Measurements from ENCODE around the gene GPATCH8.
A peak's percentile ranks its signal among the peaks of the same experiment; 100 is the strongest.
"Not testable (repeated sequence)": the region's sequence is repeated elsewhere in the genome, so short reads cannot be mapped to it uniquely, and the experiment has no call there.

The GPATCH8 gene

GRCh38 chr17:44397479-44398440, 105.4 kb downstream of the GPATCH8 start:
- Mint-ChIP-seq H3K4me1 (peaks cover 6% of the 10 kb centered on the region), H3K27me3 (no peaks in the 10 kb centered on the region), H3K9me3 (no peaks in the 10 kb centered on the region), H3K4me3 (no peak overlapping the region), H3K27ac (peak overlapping the region; percentile 65), H3K36me3 (peaks cover 19% of the 10 kb centered on the region)

DNA sequence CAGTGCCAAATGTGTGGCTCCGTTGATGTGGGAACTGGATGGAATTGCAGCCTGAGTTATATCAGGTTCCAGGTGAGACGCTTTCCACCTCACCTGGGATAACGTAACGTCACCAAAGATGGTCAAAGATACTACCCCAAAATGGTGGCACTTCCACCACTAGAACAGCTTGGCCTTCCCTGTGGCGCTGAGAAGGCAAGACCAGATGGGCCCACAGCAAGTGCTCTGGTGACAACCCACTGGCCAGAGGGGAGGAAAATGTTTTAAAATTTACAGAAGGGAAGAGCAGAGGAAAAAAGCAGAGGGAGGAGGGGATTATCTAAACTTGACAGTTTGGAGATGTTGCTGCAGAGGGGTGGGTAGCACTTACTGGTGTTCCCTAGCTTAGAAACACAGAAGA, 106.3 kb downstream of the GPATCH8 start:
- H3K4me1 Mint-ChIP-seq, result peaks cover 6% of the 10 kb centered on the region
- no peaks in the 10 kb centered on the region for H3K9me3 Mint-ChIP-seq
- H3K36me3 Mint-ChIP-seq, result peaks cover 17% of the 10 kb centered on the region
- no peak overlapping the region for H3K27ac Mint-ChIP-seq
- H3K27me3 Mint-ChIP-seq, result no peaks in the 10 kb centered on the region
- H3K4me3 Mint-ChIP-seq, result no peak overlapping the region

DNA sequence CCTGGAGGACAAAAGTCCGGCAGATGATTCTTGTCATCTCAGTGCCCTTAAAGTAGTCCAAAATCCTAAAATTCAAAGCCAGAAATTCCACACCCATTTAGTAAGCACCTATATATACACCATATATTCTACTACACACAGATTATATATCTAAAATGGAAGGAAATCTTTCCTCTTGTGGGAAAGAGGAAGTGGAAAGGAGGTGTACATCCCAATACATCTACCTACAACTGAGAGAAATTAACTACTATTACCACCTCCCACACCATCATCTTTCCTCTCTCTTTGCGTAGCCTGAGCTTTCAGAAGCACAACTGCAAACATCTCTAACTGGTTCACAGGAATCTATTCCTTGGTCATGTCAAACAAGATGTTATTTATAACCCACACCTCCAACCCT, 108.4 kb downstream of the GPATCH8 start:
- Mint-ChIP-seq H3K27ac (no peak overlapping the region), H3K4me3 (no peak overlapping the region), H3K36me3 (peaks cover 10% of the 10 kb centered on the region), H3K27me3 (no peaks in the 10 kb centered on the region), H3K9me3 (no peaks in the 10 kb centered on the region), H3K4me1 (peaks cover 6% of the 10 kb centered on the region)

DNA sequence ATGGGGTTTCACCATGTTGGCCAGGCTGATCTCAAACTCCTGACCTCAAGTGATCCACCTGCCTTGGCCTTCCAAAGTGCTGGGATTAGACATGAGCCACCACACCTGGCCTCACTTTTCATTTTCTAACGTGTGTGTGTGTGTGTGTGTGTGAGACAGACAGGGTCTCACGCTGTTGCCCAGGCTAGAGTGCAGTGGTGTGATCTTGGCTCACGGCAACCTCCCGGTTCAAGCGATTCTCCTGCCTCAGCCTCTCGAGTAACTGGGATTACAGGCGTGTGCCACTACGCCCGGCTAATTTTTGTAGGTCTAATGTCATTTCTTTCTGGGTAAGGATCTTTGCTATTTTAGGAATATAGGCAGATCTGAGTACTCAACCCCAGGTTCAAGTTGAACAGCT, 109.1 kb downstream of the GPATCH8 start:
- H3K27me3 Mint-ChIP-seq, H3K4me3 Mint-ChIP-seq, H3K9me3 Mint-ChIP-seq, H3K36me3 Mint-ChIP-seq: not testable (repeated sequence)
- Mint-ChIP-seq H3K4me1 (peaks cover 11% of the 10 kb centered on the region), H3K27ac (peak overlapping the region; percentile 46)

- Mint-ChIP-seq H3K4me1 (peaks cover 18% of the 10 kb centered on the region), H3K27ac (no peak overlapping the region), H3K36me3 (no peaks in the 10 kb centered on the region), H3K4me3 (no peak overlapping the region), H3K9me3 (no peaks in the 10 kb centered on the region), H3K27me3 (peaks cover 5% of the 10 kb centered on the region)
These were observed 112.8 kb downstream of the GPATCH8 start for GRCh38 chr17:44390250-44390870.

GRCh38 chr17:44389723-44390202, 113.4 kb downstream of the GPATCH8 start:
- no peak overlapping the region for H3K27ac Mint-ChIP-seq
- H3K36me3 Mint-ChIP-seq, result no peaks in the 10 kb centered on the region
- H3K9me3 Mint-ChIP-seq, result no peaks in the 10 kb centered on the region
- H3K27me3 Mint-ChIP-seq, result peaks cover 5% of the 10 kb centered on the region
- no peak overlapping the region for H3K4me3 Mint-ChIP-seq
- H3K4me1 Mint-ChIP-seq, result peaks cover 18% of the 10 kb centered on the region

DNA sequence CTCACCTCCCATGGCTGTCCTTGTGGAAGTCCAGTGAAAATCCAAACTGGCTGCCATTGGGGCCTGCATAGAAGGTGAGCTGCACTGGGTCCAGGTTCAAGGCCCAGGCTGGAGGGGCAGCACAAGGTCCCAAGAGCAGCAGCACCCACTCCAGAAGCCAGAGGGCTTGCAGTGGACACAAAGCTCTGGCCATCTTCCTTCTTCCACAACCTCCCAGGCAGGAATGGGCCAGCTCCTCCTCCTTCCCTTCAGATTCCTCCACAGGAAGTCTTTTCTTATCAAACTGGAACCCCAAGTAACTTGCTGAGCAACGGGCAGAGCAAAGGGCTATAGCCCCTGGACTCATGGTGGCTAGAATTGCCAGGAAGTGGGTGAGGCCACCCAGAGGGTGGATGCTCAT, 113.9 kb downstream of the GPATCH8 start, which contains the start of gene ITGA2B:
ITGA2B (minus strand) TSS at position 369 of the 400 bp plus-strand sequence; CDS start at position 193, 176 bp downstream.
- Mint-ChIP-seq H3K4me3 (no peak within 1 kb of the TSS), H3K9me3 (no peaks in the 10 kb centered on the region), H3K36me3 (no peaks in the 10 kb centered on the region), H3K27ac (peak within 1 kb of the TSS; percentile 27), H3K4me1 (peaks cover 18% of the 10 kb centered on the region), H3K27me3 (peaks cover 5% of the 10 kb centered on the region)

DNA sequence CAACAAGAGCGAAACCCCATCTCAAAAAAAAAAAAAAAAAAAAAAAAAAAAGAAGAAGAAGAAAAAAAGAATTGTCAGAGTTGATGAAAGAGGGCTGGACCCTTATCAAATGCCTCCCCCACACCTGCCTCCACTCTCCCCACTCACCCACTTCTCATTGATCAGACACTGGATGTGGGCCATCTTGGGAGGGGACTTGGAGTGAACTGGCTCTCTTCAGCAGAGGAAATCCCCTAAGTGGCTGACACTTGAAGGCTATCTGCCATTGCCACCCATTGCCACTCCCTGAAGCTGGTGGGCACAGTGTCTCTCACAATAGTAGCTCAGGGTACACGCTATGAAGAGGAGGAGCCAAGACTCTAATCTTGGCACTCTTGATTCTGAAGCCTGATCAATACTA, 115.4 kb downstream of the GPATCH8 start:
- Mint-ChIP-seq H3K27ac (no peak overlapping the region), H3K27me3 (peaks cover 5% of the 10 kb centered on the region), H3K4me3 (peak overlapping the region; percentile 20), H3K36me3 (no peaks in the 10 kb centered on the region), H3K9me3 (no peaks in the 10 kb centered on the region), H3K4me1 (peaks cover 12% of the 10 kb centered on the region)

DNA sequence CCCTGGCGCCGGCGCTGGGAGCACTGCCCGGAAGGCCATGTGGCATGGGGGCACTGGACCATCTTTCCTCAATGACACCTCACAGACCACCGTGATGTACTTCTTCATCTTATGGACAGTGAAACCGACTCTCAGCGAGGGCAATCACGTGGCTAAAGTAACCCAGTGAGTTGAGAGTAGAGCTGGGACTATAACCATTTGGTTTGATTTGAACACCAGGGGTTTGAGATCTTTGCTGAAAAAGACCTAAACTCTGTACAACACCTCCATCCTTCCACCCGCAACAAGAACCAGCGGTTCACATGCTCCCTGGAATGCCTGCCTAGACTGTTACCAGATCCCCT, 117.1 kb downstream of the GPATCH8 start:
- Mint-ChIP-seq H3K9me3 (no peaks in the 10 kb centered on the region), H3K36me3 (no peaks in the 10 kb centered on the region), H3K4me3 (peak overlapping the region; percentile 81), H3K27ac (no peak overlapping the region), H3K4me1 (peaks cover 12% of the 10 kb centered on the region), H3K27me3 (peaks cover 5% of the 10 kb centered on the region)

- H3K36me3 Mint-ChIP-seq, result no peaks in the 10 kb centered on the region
- peaks cover 5% of the 10 kb centered on the region for H3K27me3 Mint-ChIP-seq
These were observed 117.7 kb downstream of the GPATCH8 start for GRCh38 chr17:44385287-44386181.

GRCh38 chr17:44384823-44385286, 118.4 kb downstream of the GPATCH8 start:
- Mint-ChIP-seq H3K27ac (no peak overlapping the region), H3K4me1 (peaks cover 12% of the 10 kb centered on the region), H3K27me3 (peaks cover 5% of the 10 kb centered on the region), H3K9me3 (no peaks in the 10 kb centered on the region), H3K4me3 (peak overlapping the region; percentile 81), H3K36me3 (no peaks in the 10 kb centered on the region)

More at GRCh38 chr17:44385287-44386181, 117.7 kb downstream of the GPATCH8 start:
- Mint-ChIP-seq H3K4me3 (peak overlapping the region; percentile 81), H3K9me3 (no peaks in the 10 kb centered on the region), H3K27ac (no peak overlapping the region), H3K4me1 (peaks cover 12% of the 10 kb centered on the region)

- no peak overlapping the region for H3K27ac Mint-ChIP-seq
- H3K36me3 Mint-ChIP-seq, result no peaks in the 10 kb centered on the region
- no peaks in the 10 kb centered on the region for H3K9me3 Mint-ChIP-seq
- H3K4me3 Mint-ChIP-seq, result peak overlapping the region; percentile 19
- peaks cover 5% of the 10 kb centered on the region for H3K27me3 Mint-ChIP-seq
- H3K4me1 Mint-ChIP-seq, result peaks cover 7% of the 10 kb centered on the region
These were observed 118.9 kb downstream of the GPATCH8 start for GRCh38 chr17:44384281-44384822.

DNA sequence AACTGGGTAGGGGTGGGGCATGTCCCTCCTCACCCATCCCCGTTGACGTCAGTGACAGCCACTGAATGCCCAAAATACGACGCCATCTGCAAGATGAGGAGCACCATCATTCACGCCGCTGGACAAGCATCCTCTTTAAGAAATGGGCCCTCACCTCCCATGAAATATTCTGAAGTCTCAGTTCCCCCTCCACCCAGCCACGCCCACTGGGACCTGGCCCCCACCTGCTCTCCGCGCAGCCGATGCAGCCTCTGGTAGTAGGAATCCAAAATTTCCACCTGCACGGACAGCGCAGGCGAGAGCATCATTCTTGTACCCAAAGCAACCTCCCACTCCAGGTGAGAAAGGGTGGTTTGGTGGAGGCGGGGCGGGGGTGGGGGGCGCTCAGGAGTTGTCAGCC, 119.3 kb downstream of the GPATCH8 start:
- H3K4me3 Mint-ChIP-seq, result no peak overlapping the region
- peaks cover 7% of the 10 kb centered on the region for H3K4me1 Mint-ChIP-seq
- peaks cover 4% of the 10 kb centered on the region for H3K27me3 Mint-ChIP-seq
- H3K9me3 Mint-ChIP-seq, result no peaks in the 10 kb centered on the region
- no peaks in the 10 kb centered on the region for H3K36me3 Mint-ChIP-seq
- no peak overlapping the region for H3K27ac Mint-ChIP-seq

DNA sequence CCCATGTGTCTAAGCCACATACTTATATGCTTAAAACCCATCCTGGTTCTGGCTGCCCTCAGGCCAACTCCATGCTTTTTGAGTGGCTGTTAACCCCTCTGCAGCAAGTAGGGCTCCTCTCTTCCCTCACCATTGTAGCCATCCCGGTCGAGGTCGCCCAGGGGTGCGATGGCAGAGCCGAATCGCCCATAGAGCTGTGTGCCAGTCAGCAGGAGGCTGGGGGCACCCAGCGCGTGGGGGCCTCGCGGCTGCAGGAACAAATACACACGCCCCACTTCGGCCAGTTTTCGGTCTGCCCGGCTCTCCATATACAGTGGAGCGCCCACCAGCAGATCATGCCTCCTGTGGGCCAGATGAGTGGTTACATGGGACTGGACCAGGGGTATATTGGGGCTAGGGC, 119.8 kb downstream of the GPATCH8 start:
- no peak overlapping the region for H3K27ac Mint-ChIP-seq
- no peak overlapping the region for H3K4me3 Mint-ChIP-seq
- H3K36me3 Mint-ChIP-seq, result no peaks in the 10 kb centered on the region
- H3K27me3 Mint-ChIP-seq, result peaks cover 4% of the 10 kb centered on the region
- H3K9me3 Mint-ChIP-seq, result no peaks in the 10 kb centered on the region
- H3K4me1 Mint-ChIP-seq, result peaks cover 7% of the 10 kb centered on the region

GRCh38 chr17:44382917-44383316, 120.3 kb downstream of the GPATCH8 start:
- peaks cover 4% of the 10 kb centered on the region for H3K27me3 Mint-ChIP-seq
- no peak overlapping the region for H3K27ac Mint-ChIP-seq
- H3K36me3 Mint-ChIP-seq, result no peaks in the 10 kb centered on the region
- H3K9me3 Mint-ChIP-seq, result no peaks in the 10 kb centered on the region
- no peak overlapping the region for H3K4me3 Mint-ChIP-seq
- H3K4me1 Mint-ChIP-seq, result peaks cover 7% of the 10 kb centered on the region

Data from activated naive CD4-positive, alpha-beta T cell treated with anti-CD3 and anti-CD28 coated beads, Interleukin-2, amount 50 U/mL, for 24 hours (primary cell).